Bronchial epithelial cell (primary cell): ENCODE measurements around the gene C3orf20. TPM values are rescaled to one million over a fixed set of nuclear protein-coding genes. Genes with fewer than 3 reads are reported as not detected.
A peak's percentile ranks its signal among the peaks of the same experiment; 100 is the strongest.

Experiments
- DNase-seq: peaks from one replicate; pipeline ENCODE4 v3.0.0-alpha.2; 2010; ENCODE audit warnings: low read depth
- FAIRE-seq: peaks from 2 replicates; lab custom pipeline; 2011; peaks lifted over from hg19 to GRCh38; lab: Jason Lieb, UNC
- H3K27me3 ChIP-seq: 2 replicates; pipeline ENCODE4 v1.5.1; 2011; ENCODE audit warnings: low read length; ENCODE audit not compliant: control insufficient read depth, insufficient read depth
- H3K36me3 ChIP-seq: 2 replicates; pipeline ENCODE4 v1.5.1; 2011; ENCODE audit warnings: low read length; ENCODE audit not compliant: control insufficient read depth, insufficient read depth
- H3K4me3 ChIP-seq: 2 replicates; pipeline ENCODE4 v1.5.1; 2011; ENCODE audit warnings: mild to moderate bottlenecking, low read depth, low read length, control low read depth
- CTCF ChIP-seq: IDR thresholded peaks from 2 replicates; pipeline ENCODE4 v1.5.1; 2011; ENCODE audit warnings: mild to moderate bottlenecking, moderate library complexity, low read length, control low read depth, inconsistent platforms; ENCODE audit not compliant: insufficient read depth, severe bottlenecking
- total RNA-seq: library from RNA; depleted of rRNA; stranded (reverse); fragments of >200 nt; gene quantifications from 2 replicates; pipeline ENCODE4 v1.2.1, GENCODE V29; 2014

C3orf20 gene
- total RNA-seq, 1 donor from 2014 or later: under 0.01 TPM

- peak; percentile 48 for DNase-seq
- no peak for FAIRE-seq
These were observed 106.1 kb downstream of the C3orf20 start for GRCh38 chr3:14780927-14781507.

GRCh38 chr3:14783480-14784086 lies 108.6 kb downstream of the C3orf20 start:
- Histone ChIP-seq H3K4me3 (no peak overlapping the region), H3K36me3 (no peaks in the 10 kb centered on the region), H3K27me3 (no peaks in the 10 kb centered on the region)
- DNase-seq (no peak), FAIRE-seq (no peak)
- TF ChIP-seq CTCF: no peak

More at GRCh38 chr3:14780927-14781507, 106.1 kb downstream of the C3orf20 start:
- TF ChIP-seq CTCF: peak; percentile 70
- no peaks in the 10 kb centered on the region for H3K27me3 ChIP-seq
- H3K4me3 ChIP-seq: no peak overlapping the region
- H3K36me3 ChIP-seq: no peaks in the 10 kb centered on the region

GRCh38 chr3:14784087-14784681 lies 109.2 kb downstream of the C3orf20 start:
- H3K27me3 ChIP-seq: no peaks in the 10 kb centered on the region
- no peaks in the 10 kb centered on the region for H3K36me3 ChIP-seq
- no peak overlapping the region for H3K4me3 ChIP-seq
- no peak for FAIRE-seq
- DNase-seq: no peak
- no peak for TF ChIP-seq CTCF

GRCh38 chr3:14785207-14786155 lies 110.5 kb downstream of the C3orf20 start:
- DNase-seq (no peak), FAIRE-seq (no peak)
- H3K36me3 ChIP-seq: no peaks in the 10 kb centered on the region
- no peak overlapping the region for H3K4me3 ChIP-seq
- H3K27me3 ChIP-seq: no peaks in the 10 kb centered on the region
- TF ChIP-seq CTCF: no peak

- Histone ChIP-seq H3K4me3 (no peak overlapping the region), H3K27me3 (no peaks in the 10 kb centered on the region), H3K36me3 (no peaks in the 10 kb centered on the region)
- TF ChIP-seq CTCF: no peak
- DNase-seq: no peak
- no peak for FAIRE-seq
These were observed 111.4 kb downstream of the C3orf20 start for GRCh38 chr3:14786369-14786768.
